ENCODE data around the gene SLIT3. TPM values are rescaled to one million over a fixed set of nuclear protein-coding genes. Genes with fewer than 3 reads are reported as not detected.

Gene SLIT3
- total and polyA plus RNA-seq, 2 experiments from 2014 or later: 58.4 to 96.7 TPM

GRCh38 chr5:168772316-168772961, 528.5 kb downstream of the SLIT3 start:
- Histone ChIP-seq H2AFZ (no peak overlapping the region), H3K9me2 (replicated peaks; ENCODE audit: insufficient read depth) (no peaks in the 10 kb centered on the region), H3K27me3 (no peaks in the 10 kb centered on the region), H3K9me3 (ENCODE audit: low read depth) (no peaks in the 10 kb centered on the region), H3K27ac (no peak overlapping the region), H3K36me3 (replicated peaks; ENCODE audit: insufficient read depth, low read depth) (no peaks in the 10 kb centered on the region), H3K4me2 (no peak overlapping the region), H3K4me3 (no peak overlapping the region), H3K79me2 (no peaks in the 10 kb centered on the region), H3K4me1 (ENCODE audit: insufficient read depth) (no peaks in the 10 kb centered on the region), H4K20me1 (ENCODE audit: insufficient read depth, poor library complexity, severe bottlenecking) (no peaks in the 10 kb centered on the region)
- DNase-seq (ENCODE audit: low spot score): no peak
- WGBS (ENCODE audit: low lambda C conversion rate, missing lambda C conversion rate): 87% methylated on average over 22 of the region's 22 CpGs
- TF ChIP-seq, protein P1, sequence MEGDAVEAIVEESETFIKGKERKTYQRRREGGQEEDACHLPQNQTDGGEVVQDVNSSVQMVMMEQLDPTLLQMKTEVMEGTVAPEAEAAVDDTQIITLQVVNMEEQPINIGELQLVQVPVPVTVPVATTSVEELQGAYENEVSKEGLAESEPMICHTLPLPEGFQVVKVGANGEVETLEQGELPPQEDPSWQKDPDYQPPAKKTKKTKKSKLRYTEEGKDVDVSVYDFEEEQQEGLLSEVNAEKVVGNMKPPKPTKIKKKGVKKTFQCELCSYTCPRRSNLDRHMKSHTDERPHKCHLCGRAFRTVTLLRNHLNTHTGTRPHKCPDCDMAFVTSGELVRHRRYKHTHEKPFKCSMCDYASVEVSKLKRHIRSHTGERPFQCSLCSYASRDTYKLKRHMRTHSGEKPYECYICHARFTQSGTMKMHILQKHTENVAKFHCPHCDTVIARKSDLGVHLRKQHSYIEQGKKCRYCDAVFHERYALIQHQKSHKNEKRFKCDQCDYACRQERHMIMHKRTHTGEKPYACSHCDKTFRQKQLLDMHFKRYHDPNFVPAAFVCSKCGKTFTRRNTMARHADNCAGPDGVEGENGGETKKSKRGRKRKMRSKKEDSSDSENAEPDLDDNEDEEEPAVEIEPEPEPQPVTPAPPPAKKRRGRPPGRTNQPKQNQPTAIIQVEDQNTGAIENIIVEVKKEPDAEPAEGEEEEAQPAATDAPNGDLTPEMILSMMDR (IDR thresholded peaks at IDR 0.05; ENCODE audit: poor library complexity): no peak
- TF ChIP-seq EZH2phosphoT487 (IDR thresholded peaks at IDR 0.05; ENCODE audit: low read depth, severe bottlenecking, unreplicated experiment) (no peak), EZH2 (IDR thresholded peaks at IDR 0.05; ENCODE audit: borderline replicate concordance) (no peak)

- no peaks in the 10 kb centered on the region for H4K20me1 ChIP-seq (ENCODE audit: insufficient read depth, poor library complexity, severe bottlenecking)
- no peaks in the 10 kb centered on the region for H3K36me3 ChIP-seq (replicated peaks; ENCODE audit: insufficient read depth, low read depth)
- no peak overlapping the region for H3K4me3 ChIP-seq
- H2AFZ ChIP-seq: no peak overlapping the region
- TF ChIP-seq, protein P1 (IDR thresholded peaks at IDR 0.05; ENCODE audit: poor library complexity): no peak
- TF ChIP-seq EZH2phosphoT487 (IDR thresholded peaks at IDR 0.05; ENCODE audit: low read depth, severe bottlenecking, unreplicated experiment) (no peak), EZH2 (IDR thresholded peaks at IDR 0.05; ENCODE audit: borderline replicate concordance) (no peak)
- no peaks in the 10 kb centered on the region for H3K4me1 ChIP-seq (ENCODE audit: insufficient read depth)
- no peaks in the 10 kb centered on the region for H3K27me3 ChIP-seq
- DNase-seq (ENCODE audit: low spot score): no peak
- H3K27ac ChIP-seq: no peak overlapping the region
- H3K4me2 ChIP-seq: no peak overlapping the region
- 85% methylated on average over 6 of the region's 6 CpGs for WGBS (ENCODE audit: low lambda C conversion rate, missing lambda C conversion rate)
- no peaks in the 10 kb centered on the region for H3K9me3 ChIP-seq (ENCODE audit: low read depth)
- H3K79me2 ChIP-seq: no peaks in the 10 kb centered on the region
- H3K9me2 ChIP-seq (replicated peaks; ENCODE audit: insufficient read depth): no peaks in the 10 kb centered on the region
Measured at GRCh38 chr5:168771678-168772077, 529.3 kb downstream of the SLIT3 start.

DNA sequence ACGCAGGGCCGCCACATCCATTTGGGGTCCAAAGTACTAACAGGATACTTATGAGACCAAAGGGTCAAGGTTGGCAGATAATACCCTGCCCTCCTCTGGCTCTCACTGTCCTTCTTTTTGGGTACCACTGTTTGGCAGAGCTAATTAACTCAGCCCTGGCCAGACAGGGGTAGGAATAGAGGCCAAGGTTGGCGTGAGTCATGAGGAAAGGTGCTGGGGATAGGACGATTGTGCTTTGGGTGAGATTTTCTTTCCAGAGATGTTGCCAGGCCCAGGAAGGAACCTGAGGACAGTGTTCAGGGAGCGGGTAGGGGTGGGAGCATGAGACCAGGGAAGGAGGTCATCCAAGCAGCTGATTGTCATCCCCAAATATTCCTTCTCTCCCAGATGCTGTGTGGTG, 529.9 kb downstream of the SLIT3 start:
- Histone ChIP-seq H3K27ac (no peak overlapping the region), H3K4me2 (no peak overlapping the region), H3K4me1 (ENCODE audit: insufficient read depth) (peaks cover under 1% of the 10 kb centered on the region), H3K27me3 (no peaks in the 10 kb centered on the region), H3K9me2 (replicated peaks; ENCODE audit: insufficient read depth) (no peaks in the 10 kb centered on the region), H3K79me2 (no peaks in the 10 kb centered on the region), H4K20me1 (ENCODE audit: insufficient read depth, poor library complexity, severe bottlenecking) (no peaks in the 10 kb centered on the region), H3K4me3 (no peak overlapping the region), H3K36me3 (replicated peaks; ENCODE audit: insufficient read depth, low read depth) (no peaks in the 10 kb centered on the region), H3K9me3 (ENCODE audit: low read depth) (no peaks in the 10 kb centered on the region), H2AFZ (no peak overlapping the region)
- no peak for TF ChIP-seq EZH2phosphoT487 (IDR thresholded peaks at IDR 0.05; ENCODE audit: low read depth, severe bottlenecking, unreplicated experiment)
- TF ChIP-seq, protein P1 (IDR thresholded peaks at IDR 0.05; ENCODE audit: poor library complexity): no peak
- TF ChIP-seq EZH2 (IDR thresholded peaks at IDR 0.05; ENCODE audit: borderline replicate concordance): no peak
- no peak for DNase-seq (ENCODE audit: low spot score)
- 95% methylated on average over 5 of the region's 5 CpGs for WGBS (ENCODE audit: low lambda C conversion rate, missing lambda C conversion rate)
